GM12892 (cell line): ENCODE results near the gene FOXO3.

Source experiments
- DNase-seq: peaks from one replicate; pipeline ENCODE4 v3.0.0; 2011; ENCODE audit not compliant: insufficient read length
- FAIRE-seq: peaks from 2 replicates; lab custom pipeline; 2011; peaks lifted over from hg19 to GRCh38; lab: Jason Lieb, UNC
- POLR2A ChIP-seq: IDR thresholded peaks from 2 replicates; pipeline ENCODE4 v1.6.1; 2011; ENCODE audit warnings: low read depth, low read length, control low read depth
- POLR2AphosphoS5 ChIP-seq: IDR thresholded peaks from 2 replicates; pipeline ENCODE4 v1.6.1; 2011; ENCODE audit warnings: low read depth, low read length, control low read depth
- TAF1 ChIP-seq: IDR thresholded peaks from 2 replicates; pipeline ENCODE4 v1.6.1; 2011; ENCODE audit warnings: low read depth, mild to moderate bottlenecking, control low read depth, low read length, borderline replicate concordance

Gene FOXO3

DNA sequence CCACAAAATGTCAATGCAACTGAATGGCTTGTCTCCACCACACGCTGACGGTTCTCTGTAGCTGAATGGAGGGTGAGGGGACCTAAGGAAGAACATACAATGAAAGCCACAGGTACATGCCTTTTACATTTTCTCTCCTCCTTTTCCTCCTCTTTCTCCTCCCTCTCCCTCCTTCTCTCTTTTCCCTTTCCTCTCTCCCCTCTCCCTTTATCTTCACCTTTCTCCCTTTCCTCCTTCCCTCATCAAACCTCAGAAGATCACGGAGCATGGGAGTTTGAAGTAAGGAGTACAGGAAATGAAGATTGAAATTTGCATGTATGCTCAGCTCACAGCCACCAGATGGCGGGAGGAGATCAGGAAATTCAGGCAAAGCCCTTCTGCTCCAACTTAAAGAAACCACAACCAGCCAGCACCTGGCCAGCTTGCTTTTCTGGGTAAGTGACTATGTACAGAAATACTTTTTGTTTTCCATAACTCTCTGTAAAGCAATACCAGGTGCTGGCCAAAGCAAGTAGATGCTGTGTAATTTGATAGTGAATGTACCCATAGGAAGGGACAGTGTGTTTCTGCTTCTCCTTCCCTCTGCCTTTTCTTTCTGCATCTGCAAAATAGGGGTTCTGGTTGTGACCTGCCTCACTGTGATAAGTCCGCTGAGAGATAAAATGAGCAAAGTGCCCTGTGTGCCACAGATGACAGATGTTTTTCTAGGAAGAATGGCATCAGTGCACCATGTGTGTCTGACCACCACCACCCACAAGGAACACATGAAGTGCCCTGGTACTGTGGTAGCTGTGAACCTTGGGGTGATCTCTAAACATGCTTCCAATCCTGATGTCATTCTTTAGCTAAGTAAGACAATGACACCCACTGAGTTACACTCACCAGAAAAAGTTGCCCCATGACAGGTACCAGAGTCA lies 18.6 kb upstream of the FOXO3 start:
- FAIRE-seq (peak; percentile 97), DNase-seq (no peak)
- TF ChIP-seq TAF1 (no peak), POLR2AphosphoS5 (no peak), POLR2A (no peak)

DNA sequence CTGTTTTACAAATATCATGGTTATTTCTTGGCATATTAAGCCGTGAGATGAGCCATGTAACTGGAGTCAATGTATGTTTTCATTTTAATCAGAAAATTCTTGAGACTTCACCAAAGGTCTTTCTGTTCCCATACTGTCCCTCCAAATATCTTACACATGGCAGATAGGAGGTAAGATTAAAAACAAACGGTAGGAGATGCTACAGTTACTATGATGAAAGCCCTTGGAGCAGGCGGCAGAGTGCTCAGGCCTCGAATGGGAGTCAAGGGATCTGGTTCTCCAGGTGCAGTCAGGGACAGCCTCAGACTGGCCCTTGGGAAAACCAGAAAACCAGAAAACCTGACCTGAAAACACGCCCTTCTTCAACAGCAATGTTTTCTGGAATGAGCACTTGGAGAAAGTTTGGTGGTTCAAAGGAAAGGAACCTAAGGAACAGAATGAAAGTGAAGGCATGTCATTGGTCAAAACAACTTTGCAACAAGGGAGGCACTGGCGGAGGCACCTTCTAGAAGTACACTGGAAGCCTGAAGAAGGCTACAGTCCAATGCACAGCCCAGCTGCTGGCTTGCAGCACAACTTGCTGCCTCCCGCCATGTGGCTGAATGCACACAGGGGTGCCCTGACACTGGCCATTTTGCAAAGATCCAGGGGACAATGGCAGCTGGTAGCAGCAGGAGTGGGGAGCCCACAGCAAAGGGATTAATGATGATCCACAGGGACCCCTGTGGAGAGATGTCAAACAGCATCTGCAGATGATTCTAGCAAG lies 17.4 kb upstream of the FOXO3 start:
- no peak for DNase-seq
- no peak for FAIRE-seq
- no peak for TF ChIP-seq POLR2AphosphoS5
- TF ChIP-seq POLR2A, result no peak
- no peak for TF ChIP-seq TAF1

GRCh38 chr6:108544606-108545005 lies 16.1 kb upstream of the FOXO3 start:
- FAIRE-seq (no peak), DNase-seq (no peak)
- TF ChIP-seq POLR2AphosphoS5, result no peak
- no peak for TF ChIP-seq TAF1
- TF ChIP-seq POLR2A, result no peak

GRCh38 chr6:108546079-108547049 lies 14.4 kb upstream of the FOXO3 start:
- DNase-seq (no peak), FAIRE-seq (no peak)
- TF ChIP-seq POLR2AphosphoS5 (no peak), POLR2A (no peak), TAF1 (no peak)

DNA sequence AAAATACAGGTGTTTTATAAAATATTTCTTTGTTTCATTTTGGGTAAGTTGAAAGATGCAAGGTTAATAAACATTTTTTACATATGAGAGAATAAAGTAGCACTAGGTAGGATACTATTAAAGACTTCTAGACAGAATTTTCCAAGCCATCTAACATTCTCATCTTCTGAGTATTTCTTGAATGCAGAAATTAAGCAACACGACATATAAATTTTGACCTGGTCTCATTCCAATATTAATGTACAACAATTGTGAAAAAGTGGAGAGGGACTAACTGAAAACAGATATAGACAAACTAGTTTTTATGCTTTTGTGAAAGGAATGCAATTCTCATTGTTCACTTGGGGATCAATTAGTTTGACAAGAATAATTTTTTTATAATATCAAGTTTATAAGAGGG lies 11.5 kb upstream of the FOXO3 start:
- no peak for TF ChIP-seq TAF1
- TF ChIP-seq POLR2A, result no peak
- TF ChIP-seq POLR2AphosphoS5, result no peak
- no peak for FAIRE-seq
- DNase-seq, result no peak

- no peak for TF ChIP-seq TAF1
- no peak for TF ChIP-seq POLR2A
- TF ChIP-seq POLR2AphosphoS5, result no peak
- FAIRE-seq (no peak), DNase-seq (no peak)
Measured at GRCh38 chr6:108549741-108550140, 11.0 kb upstream of the FOXO3 start.

DNA sequence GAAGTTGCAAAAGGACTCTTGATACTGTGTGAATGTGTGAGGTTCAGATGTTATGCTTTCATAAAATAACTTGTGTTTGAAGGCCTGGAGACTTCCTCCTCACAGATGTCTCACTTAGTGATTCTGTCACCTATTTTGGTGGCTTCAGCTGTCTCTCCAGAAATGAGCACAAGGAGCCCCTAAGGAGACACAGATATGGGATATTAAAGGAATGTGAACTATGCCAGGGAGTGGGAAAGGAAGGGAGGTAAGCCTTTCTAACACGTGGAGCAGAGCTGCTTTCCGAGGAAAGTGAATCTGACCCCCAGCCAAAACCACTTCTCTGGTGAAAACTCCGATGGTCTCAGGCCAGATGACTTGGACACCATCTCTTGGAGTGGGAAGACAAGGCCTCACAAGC lies 10.5 kb upstream of the FOXO3 start:
- TF ChIP-seq TAF1 (no peak), POLR2AphosphoS5 (no peak), POLR2A (no peak)
- FAIRE-seq (no peak), DNase-seq (no peak)

- FAIRE-seq, result no peak
- TF ChIP-seq TAF1 (no peak), POLR2AphosphoS5 (no peak), POLR2A (no peak)
- no peak for DNase-seq
Measured at GRCh38 chr6:108555399-108556052, 5.2 kb upstream of the FOXO3 start.

DNA sequence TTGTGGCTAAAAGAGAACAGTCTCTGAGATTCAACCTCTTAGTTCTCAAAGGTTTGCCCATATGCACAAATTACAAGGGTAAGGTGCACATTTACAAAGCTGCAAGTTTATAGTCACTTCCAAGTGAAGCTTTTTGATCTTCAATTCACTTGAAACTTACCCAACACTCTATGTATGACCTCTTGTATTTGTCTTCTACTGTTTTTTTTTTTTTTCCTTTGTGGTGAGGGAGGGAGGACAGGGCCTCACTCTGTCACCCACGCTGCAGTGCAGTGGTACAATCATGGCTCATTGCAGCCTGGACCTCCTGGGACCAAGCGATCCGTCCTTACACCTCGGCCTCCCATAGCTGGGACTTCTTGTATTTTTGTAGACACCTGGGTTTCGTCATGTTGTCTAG lies 4.5 kb upstream of the FOXO3 start:
- TF ChIP-seq TAF1 (no peak), POLR2A (no peak), POLR2AphosphoS5 (no peak)
- no peak for DNase-seq
- FAIRE-seq, result no peak

- DNase-seq (no peak), FAIRE-seq (no peak)
- TF ChIP-seq POLR2A, result no peak
- no peak for TF ChIP-seq POLR2AphosphoS5
- no peak for TF ChIP-seq TAF1
Measured at GRCh38 chr6:108556866-108557493, 3.7 kb upstream of the FOXO3 start.
